ENCODE measurements around the gene DGKB. TPM values are rescaled to one million over a fixed set of nuclear protein-coding genes. Genes with fewer than 3 reads are reported as not detected.

DGKB gene
- total RNA-seq, 1 donor from 2014 or later = not detected

GRCh38 chr7:14457568-14458453 lies 444.7 kb downstream of the DGKB start:
- intact Hi-C loops (cut with DNase I) = loop anchor here (10.0 kb wide), 1 partner anchor 1173 kb away; no protein-coding TSS in a partner anchor
- peak; percentile 83 for TF ChIP-seq CTCF (IDR thresholded peaks at IDR 0.05)
- no peaks in the 10 kb centered on the region for H3K27me3 ChIP-seq
- no peaks in the 10 kb centered on the region for H3K36me3 ChIP-seq
- no peak overlapping the region for H3K27ac ChIP-seq
- H3K4me3 ChIP-seq = no peak overlapping the region
- peak; percentile 63 for DNase-seq
- peak; percentile 94 for ATAC-seq
- no peaks in the 10 kb centered on the region for H3K4me1 ChIP-seq
- H3K9me3 ChIP-seq = no peaks in the 10 kb centered on the region

- Histone ChIP-seq H3K36me3 (no peaks in the 10 kb centered on the region), H3K9me3 (no peaks in the 10 kb centered on the region), H3K4me1 (no peaks in the 10 kb centered on the region), H3K27ac (no peak overlapping the region), H3K4me3 (no peak overlapping the region), H3K27me3 (no peaks in the 10 kb centered on the region)
- no peak for TF ChIP-seq CTCF (IDR thresholded peaks at IDR 0.05)
- intact Hi-C loops (cut with DNase I) = no loop called here
- DNase-seq (no peak), ATAC-seq (no peak)
Measured at GRCh38 chr7:14449291-14449690, 453.3 kb downstream of the DGKB start.

GRCh38 chr7:14446829-14447228 lies 455.7 kb downstream of the DGKB start:
- no peaks in the 10 kb centered on the region for H3K36me3 ChIP-seq
- intact Hi-C loops (cut with DNase I) = no loop called here
- TF ChIP-seq CTCF (IDR thresholded peaks at IDR 0.05) = no peak
- H3K9me3 ChIP-seq = no peaks in the 10 kb centered on the region
- ATAC-seq (no peak), DNase-seq (no peak)
- H3K27me3 ChIP-seq = no peaks in the 10 kb centered on the region
- H3K4me1 ChIP-seq = no peaks in the 10 kb centered on the region
- H3K4me3 ChIP-seq = no peak overlapping the region
- no peak overlapping the region for H3K27ac ChIP-seq

- Histone ChIP-seq H3K4me3 (no peak overlapping the region), H3K4me1 (no peaks in the 10 kb centered on the region), H3K27ac (no peak overlapping the region), H3K9me3 (no peaks in the 10 kb centered on the region), H3K36me3 (no peaks in the 10 kb centered on the region), H3K27me3 (no peaks in the 10 kb centered on the region)
- TF ChIP-seq CTCF (IDR thresholded peaks at IDR 0.05) = no peak
- intact Hi-C loops (cut with DNase I) = no loop called here
- DNase-seq (no peak), ATAC-seq (no peak)
Measured at GRCh38 chr7:14446219-14446618, 456.3 kb downstream of the DGKB start.

GRCh38 chr7:14438366-14438765 lies 464.2 kb downstream of the DGKB start:
- ATAC-seq (no peak), DNase-seq (no peak)
- no peak for TF ChIP-seq CTCF (IDR thresholded peaks at IDR 0.05)
- Histone ChIP-seq H3K4me1 (no peaks in the 10 kb centered on the region), H3K4me3 (no peak overlapping the region), H3K9me3 (no peaks in the 10 kb centered on the region), H3K27me3 (no peaks in the 10 kb centered on the region), H3K27ac (no peak overlapping the region), H3K36me3 (no peaks in the 10 kb centered on the region)
- intact Hi-C loops (cut with DNase I) = no loop called here

All from upper lobe of right lung (tissue), 1 donor.